Spleen (tissue), 7 donors: Measurements from ENCODE around the gene PDLIM5.

Experiments
- POLR2A ChIP-seq, 3 donors: fragments of 450-650 bp; IDR thresholded peaks; one replicate each; pipeline ENCODE4 v1.5.1; 2017; ENCODE audit warnings: antibody characterized with exemption in 3 of 3, mild to moderate bottlenecking in 1 of 3
- POLR2AphosphoS5 ChIP-seq, 3 donors: sonication (generic); formaldehyde crosslinking; IDR thresholded peaks; one replicate each; pipeline ENCODE4 v1.5.1; 2017; ENCODE audit warnings: antibody characterized with exemption in 3 of 3
- TF ChIP-seq, protein P1 (sequence below), 11 experiments: fragments of 200-600 bp in 7 of 11; fragments of 450-650 bp in 4 of 11; sonication (generic) in 4 of 11; IDR thresholded peaks in 8 of 11; conservative IDR thresholded peaks in 3 of 11; 1 replicate in 7 of 11; 2 replicates in 4 of 11; pipeline versions ENCODE4 v1.4.0 to v1.8.0; 2016 to 2021; ENCODE audit warnings: antibody characterized with exemption in 11 of 11, inconsistent platforms in 4 of 11, mild to moderate bottlenecking in 1 of 11
- donor health status: DM: no; HTN: no; CAD: no; lungs with moderate emphysema.
- donor health status: DM: no; HTN: no; CAD: no.
- donor health status: DM: no; HTN: no; CAD: no.

DNA sequence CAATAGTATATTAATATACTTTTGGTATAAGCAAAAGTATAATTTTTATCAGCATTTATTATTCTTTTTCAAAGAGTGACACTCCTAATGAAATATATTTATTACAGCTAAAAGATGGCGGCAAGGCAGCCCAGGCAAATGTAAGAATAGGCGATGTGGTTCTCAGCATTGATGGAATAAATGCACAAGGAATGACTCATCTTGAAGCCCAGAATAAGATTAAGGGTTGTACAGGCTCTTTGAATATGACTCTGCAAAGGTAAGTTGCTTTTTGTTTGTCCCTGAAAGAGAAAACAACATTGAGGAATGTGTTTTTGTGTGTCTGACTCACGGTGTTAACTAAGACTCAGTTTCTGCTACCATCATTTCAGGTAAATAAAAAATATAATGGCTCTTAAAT, 71.9 kb downstream of the PDLIM5 start:
- TF ChIP-seq, protein P1, sequence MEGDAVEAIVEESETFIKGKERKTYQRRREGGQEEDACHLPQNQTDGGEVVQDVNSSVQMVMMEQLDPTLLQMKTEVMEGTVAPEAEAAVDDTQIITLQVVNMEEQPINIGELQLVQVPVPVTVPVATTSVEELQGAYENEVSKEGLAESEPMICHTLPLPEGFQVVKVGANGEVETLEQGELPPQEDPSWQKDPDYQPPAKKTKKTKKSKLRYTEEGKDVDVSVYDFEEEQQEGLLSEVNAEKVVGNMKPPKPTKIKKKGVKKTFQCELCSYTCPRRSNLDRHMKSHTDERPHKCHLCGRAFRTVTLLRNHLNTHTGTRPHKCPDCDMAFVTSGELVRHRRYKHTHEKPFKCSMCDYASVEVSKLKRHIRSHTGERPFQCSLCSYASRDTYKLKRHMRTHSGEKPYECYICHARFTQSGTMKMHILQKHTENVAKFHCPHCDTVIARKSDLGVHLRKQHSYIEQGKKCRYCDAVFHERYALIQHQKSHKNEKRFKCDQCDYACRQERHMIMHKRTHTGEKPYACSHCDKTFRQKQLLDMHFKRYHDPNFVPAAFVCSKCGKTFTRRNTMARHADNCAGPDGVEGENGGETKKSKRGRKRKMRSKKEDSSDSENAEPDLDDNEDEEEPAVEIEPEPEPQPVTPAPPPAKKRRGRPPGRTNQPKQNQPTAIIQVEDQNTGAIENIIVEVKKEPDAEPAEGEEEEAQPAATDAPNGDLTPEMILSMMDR (IDR thresholded peaks at IDR 0.05 in 8 of 11, conservative IDR thresholded peaks at IDR 0.05 in 3 of 11), result no peak
- TF ChIP-seq POLR2A (IDR thresholded peaks at IDR 0.05) (no peak), POLR2AphosphoS5 (IDR thresholded peaks at IDR 0.05) (no peak)
